Stimulated activated CD8-positive, alpha-beta memory T cell treated with anti-CD3 and anti-CD28 coated beads, Interleukin-7, amount 100 ng/mL, for 1 hour (primary cell): ENCODE measurements around the gene TRIM37.
"Not testable (repeated sequence)": the region's sequence is repeated elsewhere in the genome, so short reads cannot be mapped to it uniquely, and the experiment has no call there.

Experiments
- DNase-seq, 2 donors: peaks; one replicate each; pipeline ENCODE4 v3.0.0-alpha.2; 2020; ENCODE audit warnings: low read depth in 2 of 2

The TRIM37 gene, protein sequence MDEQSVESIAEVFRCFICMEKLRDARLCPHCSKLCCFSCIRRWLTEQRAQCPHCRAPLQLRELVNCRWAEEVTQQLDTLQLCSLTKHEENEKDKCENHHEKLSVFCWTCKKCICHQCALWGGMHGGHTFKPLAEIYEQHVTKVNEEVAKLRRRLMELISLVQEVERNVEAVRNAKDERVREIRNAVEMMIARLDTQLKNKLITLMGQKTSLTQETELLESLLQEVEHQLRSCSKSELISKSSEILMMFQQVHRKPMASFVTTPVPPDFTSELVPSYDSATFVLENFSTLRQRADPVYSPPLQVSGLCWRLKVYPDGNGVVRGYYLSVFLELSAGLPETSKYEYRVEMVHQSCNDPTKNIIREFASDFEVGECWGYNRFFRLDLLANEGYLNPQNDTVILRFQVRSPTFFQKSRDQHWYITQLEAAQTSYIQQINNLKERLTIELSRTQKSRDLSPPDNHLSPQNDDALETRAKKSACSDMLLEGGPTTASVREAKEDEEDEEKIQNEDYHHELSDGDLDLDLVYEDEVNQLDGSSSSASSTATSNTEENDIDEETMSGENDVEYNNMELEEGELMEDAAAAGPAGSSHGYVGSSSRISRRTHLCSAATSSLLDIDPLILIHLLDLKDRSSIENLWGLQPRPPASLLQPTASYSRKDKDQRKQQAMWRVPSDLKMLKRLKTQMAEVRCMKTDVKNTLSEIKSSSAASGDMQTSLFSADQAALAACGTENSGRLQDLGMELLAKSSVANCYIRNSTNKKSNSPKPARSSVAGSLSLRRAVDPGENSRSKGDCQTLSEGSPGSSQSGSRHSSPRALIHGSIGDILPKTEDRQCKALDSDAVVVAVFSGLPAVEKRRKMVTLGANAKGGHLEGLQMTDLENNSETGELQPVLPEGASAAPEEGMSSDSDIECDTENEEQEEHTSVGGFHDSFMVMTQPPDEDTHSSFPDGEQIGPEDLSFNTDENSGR

DNA sequence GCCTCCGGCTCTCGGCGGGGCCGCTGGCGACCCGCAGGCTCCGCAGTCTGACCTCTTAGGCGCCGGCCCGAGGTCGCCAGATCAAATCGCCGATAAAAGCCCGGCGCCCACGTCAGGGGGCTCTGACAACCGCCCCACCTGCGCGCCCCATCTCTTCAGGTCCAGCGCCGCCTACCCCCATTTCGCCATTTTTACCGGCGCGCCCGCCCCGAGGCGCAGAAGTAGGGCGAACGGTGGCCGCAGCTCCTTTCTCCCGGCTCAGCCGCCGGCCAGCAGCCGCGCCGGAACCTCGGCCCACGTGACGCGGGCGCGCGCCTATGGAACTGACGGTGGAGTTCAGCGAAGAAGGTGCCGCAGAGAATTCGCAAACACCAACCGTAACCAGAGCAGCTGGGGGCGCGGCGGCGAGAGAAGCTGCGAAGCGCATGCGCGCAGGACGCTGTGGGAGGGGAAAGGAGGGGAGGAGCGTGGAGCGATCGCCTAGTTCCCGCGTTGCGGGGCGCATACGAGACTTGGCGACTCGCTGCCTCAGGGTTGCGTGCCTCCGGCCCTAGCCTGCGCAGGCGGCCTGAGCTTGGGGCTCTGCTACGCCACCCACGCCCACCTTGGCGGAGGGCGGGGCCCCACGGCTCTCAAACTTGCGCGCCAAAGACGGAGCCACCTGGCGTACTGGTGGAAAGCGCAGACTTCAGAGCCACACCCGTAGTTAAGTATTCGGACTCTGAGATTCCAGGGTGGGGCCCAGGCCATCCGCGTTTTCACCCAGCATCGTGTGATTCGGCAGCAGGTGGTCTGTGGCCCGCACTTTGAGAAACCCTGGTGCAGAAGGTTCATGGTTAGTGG lies at the start of gene TRIM37:
Gene TRIM37, minus strand, starts transcription at position 418 of the 843 bp plus-strand sequence. CDS start 419 bp downstream, outside the sequence.
- peak; percentile 98 to 99 for DNase-seq

DNA sequence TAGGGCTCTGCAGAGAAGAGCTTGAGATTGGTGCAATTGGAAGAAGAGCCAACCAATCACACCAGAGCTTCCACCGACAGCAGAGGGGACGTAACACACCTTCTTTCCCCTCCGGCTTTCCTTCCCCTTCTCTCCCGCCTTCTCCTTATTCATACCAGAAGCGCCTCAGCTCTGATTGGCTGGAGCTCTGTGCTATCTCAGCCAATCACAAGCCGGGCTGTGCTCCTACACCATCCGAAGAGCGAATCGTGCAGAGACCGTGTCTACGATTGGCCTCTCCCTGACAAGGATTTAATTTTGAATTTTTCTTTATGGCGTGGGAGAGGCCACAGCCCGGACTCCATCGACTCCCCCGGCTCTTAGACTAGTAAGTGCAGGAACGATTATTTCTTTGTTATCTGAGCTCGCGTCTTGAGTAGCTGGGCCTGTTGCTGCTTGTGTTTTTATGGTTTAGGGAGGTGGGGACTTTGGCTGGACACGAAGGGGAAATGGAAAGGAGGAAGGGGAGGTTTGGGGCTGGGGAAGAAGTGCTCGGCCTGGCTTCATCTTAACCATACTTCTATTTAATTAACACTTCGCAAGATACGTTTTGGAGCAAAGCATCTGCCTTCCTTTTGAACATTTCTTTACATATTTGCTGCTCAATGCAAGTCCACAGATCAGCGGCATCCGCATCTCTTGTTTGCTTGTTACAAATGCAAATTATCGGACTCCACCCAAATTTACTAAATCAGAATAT lies 48.9 kb upstream of the TRIM37 start, which contains the start of gene PRR11:
Gene PRR11, plus strand, starts transcription at position 308 of the 739 bp plus-strand sequence. CDS start 14,007 bp downstream, outside the sequence.
- DNase-seq, result peak in 1 of 2 donors; percentile 76

GRCh38 chr17:59154721-59155438 lies 48.2 kb upstream of the TRIM37 start, which contains the start of gene SKA2:
Gene SKA2, minus strand, starts transcription at chr17:59155186. Its CDS starts 23 bp downstream, at chr17:59155163.
- peak; percentile 91 to 93 for DNase-seq

DNA sequence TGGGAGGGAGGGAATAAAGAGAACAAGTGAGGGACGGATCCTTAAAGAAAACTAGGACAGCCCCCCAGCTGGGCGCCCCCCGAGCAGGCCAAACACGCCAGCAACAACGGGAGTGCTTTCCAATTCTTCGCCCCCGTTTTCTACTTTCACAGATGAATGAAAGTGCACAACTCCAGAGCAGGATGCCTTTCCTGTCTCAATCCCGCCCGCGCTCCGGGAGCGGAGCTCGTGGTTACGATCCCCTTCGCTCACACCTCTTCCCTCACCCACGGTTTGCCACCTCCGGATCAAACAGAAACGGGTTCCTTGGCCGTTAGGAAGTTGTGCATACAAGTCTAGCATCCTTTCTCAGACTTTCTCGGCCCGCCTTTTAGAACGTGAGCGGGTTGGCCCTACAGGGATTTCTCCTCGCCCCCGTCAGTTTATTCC lies 47.6 kb upstream of the TRIM37 start:
- peak in 1 of 2 donors; percentile 1 for DNase-seq

DNA sequence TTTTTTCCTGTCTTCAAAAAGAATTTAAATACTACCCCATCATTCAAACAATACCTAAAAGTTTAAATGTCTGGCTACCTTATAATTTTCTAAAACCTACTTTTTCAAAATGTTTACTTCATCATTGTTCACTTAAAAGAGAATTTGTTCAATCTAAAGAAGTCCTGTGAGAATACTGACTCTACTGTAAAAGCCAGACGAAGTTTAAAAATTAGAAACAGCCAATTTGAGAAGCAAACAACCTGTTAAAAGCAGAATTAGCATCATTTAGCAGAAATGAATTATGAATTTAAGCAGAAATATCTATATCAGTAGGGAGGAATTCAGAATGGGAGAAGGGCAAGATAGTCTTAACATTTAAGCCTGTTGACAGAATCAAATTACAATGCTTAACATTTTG lies 46.2 kb upstream of the TRIM37 start:
- no peak for DNase-seq

DNA sequence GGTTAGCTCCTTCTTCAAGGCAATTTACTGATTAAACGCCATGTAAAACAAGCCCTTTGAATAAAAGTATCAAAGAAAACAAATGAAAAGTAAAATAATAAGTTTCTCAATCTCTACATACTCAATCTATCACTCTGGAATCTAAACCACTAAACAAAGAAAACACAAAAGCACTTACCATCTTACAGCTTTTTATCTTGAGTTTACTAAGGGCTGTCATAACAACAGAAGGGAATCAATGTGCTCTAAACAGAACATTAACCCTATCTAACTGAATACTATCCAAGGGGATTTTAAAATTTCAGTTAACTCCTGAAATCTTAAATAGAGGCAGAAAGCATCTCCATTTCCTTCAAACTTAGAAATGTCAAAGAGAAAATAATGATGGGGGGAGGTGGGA lies 44.9 kb upstream of the TRIM37 start:
- DNase-seq, result no peak

- DNase-seq, result no peak
Observed at GRCh38 chr17:59151006-59151405, 44.3 kb upstream of the TRIM37 start.

- no peak for DNase-seq
Observed at GRCh38 chr17:59149841-59150511, 43.3 kb upstream of the TRIM37 start.

DNA sequence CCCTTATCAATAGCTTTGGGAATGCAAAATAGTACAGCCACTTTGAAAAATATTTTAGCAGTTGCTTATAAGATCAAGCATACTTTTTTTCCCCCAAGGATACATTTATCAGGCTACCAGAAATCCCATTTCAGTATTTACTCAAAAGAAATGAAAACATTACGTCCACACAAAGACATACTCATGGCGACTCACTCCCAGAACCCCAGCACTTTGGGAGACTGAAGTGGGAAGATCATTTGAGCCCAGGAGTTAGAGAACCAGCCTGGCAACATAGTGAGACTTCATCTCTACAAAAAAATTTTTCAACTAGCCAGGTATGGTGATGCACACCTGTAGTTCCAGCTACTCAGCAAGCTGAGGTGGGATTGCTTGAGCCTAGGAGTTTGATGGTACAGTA lies 42.4 kb upstream of the TRIM37 start:
- DNase-seq, result no peak

- no peak for DNase-seq
Observed at GRCh38 chr17:59145571-59146096, 39.0 kb upstream of the TRIM37 start.

DNA sequence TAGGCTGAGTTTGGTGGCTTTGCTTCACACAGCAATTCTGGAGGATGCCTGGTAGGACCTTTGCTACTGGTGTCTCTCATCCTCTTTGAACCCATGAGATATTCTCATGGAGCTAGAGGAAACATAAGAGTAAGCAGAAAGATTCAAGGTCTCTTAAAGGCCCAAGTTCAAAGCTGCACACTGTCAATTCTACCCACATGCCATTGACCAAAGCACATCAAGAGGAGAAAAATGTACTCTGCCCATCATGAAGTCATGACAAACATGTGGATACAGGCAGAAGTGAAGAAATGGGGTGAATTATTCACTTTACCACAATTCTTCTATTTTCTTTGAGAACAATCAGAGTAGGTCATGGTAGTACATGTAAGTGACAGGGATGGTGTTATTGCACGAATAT lies 35.2 kb upstream of the TRIM37 start:
- no peak for DNase-seq

GRCh38 chr17:59139939-59140338 lies 33.3 kb upstream of the TRIM37 start:
- DNase-seq, result no peak

- DNase-seq, result not testable (repeated sequence)
Observed at GRCh38 chr17:59138339-59138738, 31.7 kb upstream of the TRIM37 start.

DNA sequence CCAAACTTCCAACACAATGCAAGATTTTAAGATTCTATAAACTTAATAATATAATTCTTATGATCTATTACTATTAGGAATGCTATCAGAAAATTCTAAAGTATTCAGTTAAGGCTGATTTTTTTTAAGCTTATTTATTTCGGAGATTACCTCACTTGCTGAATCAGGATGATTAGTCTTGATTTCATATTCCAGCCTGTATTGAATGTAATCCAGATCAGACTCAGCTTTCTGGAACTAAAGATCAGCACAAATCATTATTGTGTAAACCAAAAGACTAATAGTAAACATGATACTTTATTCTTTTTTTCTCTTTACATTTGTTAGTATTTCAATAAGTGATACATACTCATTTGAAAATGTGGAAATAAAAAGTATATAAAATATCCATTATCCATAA lies 24.5 kb upstream of the TRIM37 start:
- DNase-seq, result no peak

- no peak for DNase-seq
Observed at GRCh38 chr17:59129814-59130213, 23.1 kb upstream of the TRIM37 start.

DNA sequence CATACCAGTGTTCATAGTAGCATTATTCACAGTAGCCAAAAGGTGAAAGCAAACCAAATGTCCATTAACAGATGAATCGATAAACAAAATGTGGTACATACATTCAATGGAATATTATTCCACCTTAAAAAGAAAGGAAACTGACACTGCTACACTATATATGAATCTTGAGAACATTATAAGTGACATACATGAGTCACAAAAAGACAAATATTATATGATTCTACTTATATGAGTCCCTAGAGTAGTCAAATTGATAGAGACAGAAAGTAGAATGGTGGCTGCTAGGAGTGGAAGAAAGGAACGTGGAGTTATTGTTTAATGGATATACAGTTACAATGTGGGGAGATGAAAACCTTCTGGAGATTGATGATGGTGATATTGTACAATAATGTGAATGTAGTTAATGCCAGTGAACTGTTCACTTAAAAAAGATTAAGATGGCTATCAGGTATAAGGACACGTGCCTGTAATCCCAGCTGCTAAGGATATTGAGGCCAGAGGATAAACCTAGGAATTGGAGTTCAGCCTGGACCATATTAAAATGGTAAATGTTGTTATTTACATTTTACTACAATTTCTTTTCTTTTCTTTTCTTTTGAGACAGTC lies 20.2 kb upstream of the TRIM37 start:
- no peak for DNase-seq

DNA sequence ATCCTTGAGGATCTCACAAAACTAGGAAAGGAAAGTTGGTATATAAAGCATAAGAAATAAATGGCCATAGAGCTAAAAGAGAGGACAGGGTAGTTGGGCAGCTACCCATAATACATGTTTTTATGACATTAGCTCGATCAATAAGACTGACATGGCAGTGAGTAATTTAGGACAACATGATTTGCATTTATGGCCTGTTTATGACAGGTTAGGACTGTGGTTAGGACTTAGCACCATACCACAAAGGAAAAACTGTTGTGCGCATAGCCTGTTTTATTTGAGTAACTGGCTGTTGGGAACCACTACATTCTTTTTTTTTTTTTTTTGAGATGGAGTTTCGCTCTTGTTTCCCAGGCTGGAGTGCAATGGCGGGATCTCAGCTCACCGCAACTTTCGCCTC lies 18.0 kb upstream of the TRIM37 start:
- no peak for DNase-seq

DNA sequence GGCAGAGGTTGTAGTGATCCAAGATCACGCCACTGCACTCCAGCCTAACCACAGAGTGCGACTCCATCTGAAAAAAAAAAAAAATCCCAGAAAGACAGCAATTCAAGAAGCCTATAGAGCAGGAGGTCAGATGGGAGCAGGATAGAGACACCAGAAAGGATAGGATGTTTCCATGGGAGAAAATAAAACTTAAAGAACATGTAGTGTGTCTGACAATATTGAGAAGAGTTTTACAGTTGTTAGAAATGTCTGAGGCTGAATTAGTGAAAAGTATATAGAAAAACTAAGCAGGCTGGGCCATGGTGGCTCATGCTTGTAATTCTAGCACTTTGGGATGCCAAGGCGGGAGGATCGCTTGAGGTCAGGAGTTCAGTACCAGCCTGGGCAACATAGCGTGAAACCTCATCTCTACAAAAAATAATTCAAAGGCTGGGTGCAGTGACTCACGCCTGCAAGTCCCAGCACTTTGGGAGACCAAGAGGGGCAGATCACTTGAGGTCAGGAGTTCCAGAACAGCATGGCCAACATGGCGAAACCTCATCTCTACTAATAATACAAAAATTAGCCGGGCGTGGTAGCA lies 15.3 kb upstream of the TRIM37 start:
- no peak for DNase-seq
